LNCAP (cell line): Measurements from ENCODE around the gene NUP62.
A peak's percentile ranks its signal among the peaks of the same experiment; 100 is the strongest.

ENCODE experiments used
- TF ChIP-seq, protein P1 (sequence below): fragments of 450-650 bp; IDR thresholded peaks from 2 replicates; pipeline ENCODE4 v1.5.1; 2017; ENCODE audit warnings: mild to moderate bottlenecking

Gene NUP62

GRCh38 chr19:49918089-49918488 is 11.2 kb downstream of the NUP62 start:
- TF ChIP-seq, protein P1, sequence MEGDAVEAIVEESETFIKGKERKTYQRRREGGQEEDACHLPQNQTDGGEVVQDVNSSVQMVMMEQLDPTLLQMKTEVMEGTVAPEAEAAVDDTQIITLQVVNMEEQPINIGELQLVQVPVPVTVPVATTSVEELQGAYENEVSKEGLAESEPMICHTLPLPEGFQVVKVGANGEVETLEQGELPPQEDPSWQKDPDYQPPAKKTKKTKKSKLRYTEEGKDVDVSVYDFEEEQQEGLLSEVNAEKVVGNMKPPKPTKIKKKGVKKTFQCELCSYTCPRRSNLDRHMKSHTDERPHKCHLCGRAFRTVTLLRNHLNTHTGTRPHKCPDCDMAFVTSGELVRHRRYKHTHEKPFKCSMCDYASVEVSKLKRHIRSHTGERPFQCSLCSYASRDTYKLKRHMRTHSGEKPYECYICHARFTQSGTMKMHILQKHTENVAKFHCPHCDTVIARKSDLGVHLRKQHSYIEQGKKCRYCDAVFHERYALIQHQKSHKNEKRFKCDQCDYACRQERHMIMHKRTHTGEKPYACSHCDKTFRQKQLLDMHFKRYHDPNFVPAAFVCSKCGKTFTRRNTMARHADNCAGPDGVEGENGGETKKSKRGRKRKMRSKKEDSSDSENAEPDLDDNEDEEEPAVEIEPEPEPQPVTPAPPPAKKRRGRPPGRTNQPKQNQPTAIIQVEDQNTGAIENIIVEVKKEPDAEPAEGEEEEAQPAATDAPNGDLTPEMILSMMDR, result no peak

DNA sequence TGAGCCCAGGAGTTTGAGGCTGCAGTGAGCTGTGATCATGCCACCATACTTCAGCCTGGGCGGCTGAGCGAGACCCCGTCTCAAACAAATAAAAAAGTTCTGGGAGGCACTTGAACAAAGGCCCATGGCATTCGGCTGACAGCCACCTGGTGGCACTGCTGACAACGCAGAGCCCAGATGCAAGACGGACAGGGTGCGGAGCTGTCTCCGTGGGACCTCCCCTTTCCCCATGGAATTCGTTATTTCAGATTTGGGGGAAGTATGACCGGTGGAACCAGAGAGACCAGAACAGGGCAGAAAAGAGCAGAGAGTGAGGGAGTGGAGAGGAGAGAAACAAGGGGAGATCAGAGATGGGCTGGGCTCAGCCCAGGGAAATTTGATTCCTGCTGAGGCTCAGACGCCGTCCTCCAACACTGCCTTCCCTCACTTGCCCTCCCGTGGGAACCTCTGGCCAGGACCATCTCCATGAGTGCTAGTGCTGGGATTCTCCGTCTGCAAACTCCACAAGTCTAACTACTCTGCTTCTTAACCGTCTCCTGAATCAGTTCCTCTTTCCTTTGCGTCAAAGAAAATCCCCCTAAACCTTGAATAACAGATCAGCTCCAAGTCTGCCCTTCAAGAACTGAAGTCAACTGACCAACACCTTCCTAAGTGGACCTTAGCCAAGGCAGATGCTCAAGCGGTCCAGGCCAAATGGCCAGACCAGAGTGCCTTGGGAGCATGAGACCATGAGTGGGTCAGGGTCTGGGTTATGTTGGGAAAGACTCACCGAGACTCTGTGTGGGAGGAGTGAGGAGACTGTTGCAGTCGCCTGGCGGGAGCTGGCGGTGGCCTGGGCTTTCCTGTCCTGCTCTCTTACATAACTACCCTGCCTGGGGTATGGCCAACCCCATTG is 12.2 kb downstream of the NUP62 start:
- TF ChIP-seq, protein P1, result peak; percentile 13; the same call in 1 of the 2 replicates

- TF ChIP-seq, protein P1, result no peak
Measured at GRCh38 chr19:49915271-49915670, 14.0 kb downstream of the NUP62 start.

DNA sequence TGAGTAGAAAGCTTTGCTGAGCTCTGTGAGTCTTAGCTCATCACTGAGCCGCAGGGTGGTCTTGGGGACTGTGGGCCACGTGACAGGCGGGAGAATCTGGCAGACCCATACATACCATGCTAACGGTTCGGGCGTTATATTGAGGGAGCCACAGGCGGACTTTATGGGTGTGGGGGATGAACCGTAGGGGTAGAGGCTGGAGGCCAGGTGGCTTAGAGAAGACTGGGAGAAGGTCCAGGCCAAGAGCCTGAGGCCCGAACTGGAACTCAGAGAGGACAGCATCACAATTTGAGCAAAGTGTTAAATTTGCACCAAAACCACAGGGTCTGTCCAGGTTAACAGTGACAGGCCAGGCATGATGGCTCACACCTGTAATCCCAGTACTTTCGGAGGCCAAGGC is 15.6 kb downstream of the NUP62 start:
- TF ChIP-seq, protein P1, result no peak

DNA sequence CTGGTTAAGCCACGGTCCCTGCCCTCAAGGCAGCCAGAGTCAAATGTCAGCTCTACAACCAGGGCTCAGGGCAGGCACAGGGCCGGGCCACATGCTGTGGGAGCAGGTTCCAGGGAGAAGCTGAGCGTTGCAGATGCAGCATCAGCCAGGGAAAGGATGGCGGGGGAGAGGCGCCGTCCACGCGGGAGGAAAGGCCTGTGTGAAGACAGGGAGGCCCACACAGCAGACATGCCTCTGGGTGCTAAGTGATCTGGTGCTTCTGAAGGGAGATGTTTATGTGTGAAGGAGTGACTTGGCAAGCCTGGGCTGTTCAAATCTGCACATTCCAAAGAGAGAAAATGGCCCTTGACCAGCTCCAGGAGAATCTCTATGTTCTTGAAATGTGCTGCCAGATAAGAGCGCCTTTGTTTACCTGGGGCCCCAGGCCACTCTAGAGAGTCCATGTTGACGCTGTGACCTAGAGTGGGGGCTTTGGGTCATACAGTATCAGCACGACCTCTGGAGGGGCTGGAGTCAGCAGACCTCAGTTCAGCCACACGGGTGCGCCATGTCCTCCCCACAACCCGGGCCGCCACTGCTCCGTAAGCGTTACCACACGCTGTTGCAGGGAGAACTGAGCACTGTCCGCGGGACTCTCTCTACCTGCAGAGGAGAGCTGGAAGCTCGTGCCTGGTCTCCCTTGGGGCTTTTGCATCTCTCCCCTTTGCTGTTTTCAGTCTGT is 16.2 kb downstream of the NUP62 start:
- TF ChIP-seq, protein P1, result no peak

DNA sequence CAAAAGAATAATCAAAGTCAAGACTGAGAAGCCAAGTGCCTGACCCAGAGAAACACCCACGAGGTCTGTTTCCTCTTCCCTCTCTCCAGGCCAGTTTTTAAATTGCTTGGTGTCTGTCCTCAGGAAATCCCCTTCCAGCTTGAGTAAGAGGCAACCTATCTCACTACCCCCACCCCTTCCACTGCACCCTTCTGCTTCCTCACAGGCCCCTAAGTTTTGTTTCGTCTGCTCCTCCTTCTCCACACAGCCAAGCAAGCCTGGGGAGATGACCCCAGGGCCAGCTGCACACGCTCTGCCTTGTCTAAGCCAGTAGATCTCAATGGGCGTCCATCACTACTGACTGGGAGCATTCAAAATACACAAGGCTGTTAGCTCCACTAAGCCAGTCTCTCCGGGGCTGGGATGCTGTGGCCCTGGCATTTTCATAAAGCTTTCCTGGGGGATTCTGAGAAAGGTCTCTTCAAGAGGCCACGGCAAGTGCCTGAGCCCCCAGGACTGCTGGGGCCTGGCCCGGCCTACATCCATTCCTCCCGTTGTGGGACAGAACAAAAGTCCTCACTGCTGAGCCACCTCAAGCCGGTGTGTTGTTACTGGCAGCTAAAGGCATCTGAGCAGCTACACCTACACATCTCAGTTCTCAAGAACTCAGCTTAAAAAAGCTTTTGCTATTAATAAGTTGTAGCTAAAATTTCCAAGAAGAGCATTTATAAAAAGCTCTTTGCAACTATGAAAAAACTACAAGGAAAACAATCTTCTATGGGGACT is 17.7 kb downstream of the NUP62 start:
- TF ChIP-seq, protein P1, result no peak

DNA sequence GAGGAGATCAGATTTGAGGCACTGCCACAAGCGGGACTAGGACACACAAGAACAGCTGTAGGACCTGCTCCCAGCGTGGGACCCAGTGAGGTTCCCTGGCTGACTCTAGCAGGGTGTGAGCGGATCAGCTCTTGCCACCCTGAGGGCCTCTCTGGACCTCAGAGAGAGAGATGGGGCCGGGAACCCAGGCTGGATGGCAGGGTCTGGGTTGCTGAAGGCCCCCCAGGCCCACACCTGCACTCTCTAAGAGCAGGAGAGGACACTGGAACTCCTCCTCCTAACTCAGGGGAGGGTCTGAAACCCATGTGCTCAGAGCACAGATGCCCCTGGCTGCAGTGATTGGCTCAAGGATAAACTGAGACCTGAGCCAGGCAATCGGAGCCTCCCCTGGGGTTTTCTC is 19.1 kb downstream of the NUP62 start:
- TF ChIP-seq, protein P1, result no peak
